Fibroblast of mammary gland (primary cell): Measurements from ENCODE around the gene SEC24A.
"Not testable (repeated sequence)": the region's sequence is repeated elsewhere in the genome, so short reads cannot be mapped to it uniquely, and the experiment has no call there.

Experiments used
- DNase-seq: peaks from one replicate; pipeline ENCODE4 v3.0.0-alpha.2; 2010; ENCODE audit warnings: low read depth
- H3K4me3 ChIP-seq: 2 replicates; pipeline ENCODE4 v1.5.1; 2011; ENCODE audit warnings: low read depth, mild to moderate bottlenecking, low read length, moderate library complexity; ENCODE audit not compliant: control insufficient read depth
- CTCF ChIP-seq: conservative IDR thresholded peaks from 2 replicates; pipeline ENCODE4 v1.5.1; 2011; ENCODE audit warnings: low read depth, low read length, inconsistent platforms; ENCODE audit not compliant: control insufficient read depth, insufficient read depth

The SEC24A gene

GRCh38 chr5:134649163-134649835 lies 714 bp downstream of the SEC24A start:
- no peak for DNase-seq
- H3K4me3 ChIP-seq, result peak overlapping the region; percentile 97
- TF ChIP-seq CTCF, result no peak

- peak overlapping the region; percentile 97 for H3K4me3 ChIP-seq
- DNase-seq, result not testable (repeated sequence)
Observed at GRCh38 chr5:134650660-134651059, 2.1 kb downstream of the SEC24A start.

GRCh38 chr5:134651531-134651930 lies 2.9 kb downstream of the SEC24A start:
- no peak overlapping the region for H3K4me3 ChIP-seq

GRCh38 chr5:134656690-134657089 lies 8.1 kb downstream of the SEC24A start:
- no peak for DNase-seq
- no peak overlapping the region for H3K4me3 ChIP-seq
- no peak for TF ChIP-seq CTCF

More at GRCh38 chr5:134651531-134651930, 2.9 kb downstream of the SEC24A start:
- DNase-seq, result peak; percentile 18
- no peak for TF ChIP-seq CTCF

GRCh38 chr5:134659456-134659855 lies 10.9 kb downstream of the SEC24A start:
- no peak for DNase-seq
- H3K4me3 ChIP-seq, result no peak overlapping the region
- TF ChIP-seq CTCF, result no peak

GRCh38 chr5:134659922-134660321 lies 11.3 kb downstream of the SEC24A start:
- no peak for TF ChIP-seq CTCF
- no peak for DNase-seq

GRCh38 chr5:134662971-134663370 lies 14.4 kb downstream of the SEC24A start:
- H3K4me3 ChIP-seq, result no peak overlapping the region
- TF ChIP-seq CTCF, result no peak
- no peak for DNase-seq

More at GRCh38 chr5:134659922-134660321, 11.3 kb downstream of the SEC24A start:
- no peak overlapping the region for H3K4me3 ChIP-seq
